Measurements from ENCODE around the gene DUOX1. TPM values are rescaled to one million over a fixed set of nuclear protein-coding genes. Genes with fewer than 3 reads are reported as not detected.

DUOX1 gene
- total RNA-seq, 6 experiments from 2014 or later = 0.06 to 1.4 (median 0.19) TPM; not detected in 3

GRCh38 chr15:45097466-45097865, 32.3 kb upstream of the DUOX1 start:
- intact Hi-C loops (cut with DNase I) = no loop called here
- Histone ChIP-seq H3K36me3 (no peaks in the 10 kb centered on the region), H3K27ac (no peak overlapping the region), H3K4me1 (no peaks in the 10 kb centered on the region), H3K27me3 (no peaks in the 10 kb centered on the region), H3K9me3 (no peaks in the 10 kb centered on the region), H3K4me3 (no peak overlapping the region)
- TF ChIP-seq CTCF (IDR thresholded peaks at IDR 0.05) = no peak
- TF ChIP-seq POLR2A (IDR thresholded peaks at IDR 0.05) = no peak
- ATAC-seq (no peak), DNase-seq (no peak)
- 100% methylated on average over 1 of the region's 7 CpGs for WGBS (ENCODE audit: insufficient coverage, low coverage, low lambda C conversion rate, missing lambda C conversion rate)

GRCh38 chr15:45099549-45100165, 30.1 kb upstream of the DUOX1 start:
- DNase-seq = no peak
- no peaks in the 10 kb centered on the region for H3K4me1 ChIP-seq
- ATAC-seq = no peak

GRCh38 chr15:45100884-45101625, 28.7 kb upstream of the DUOX1 start:
- WGBS (ENCODE audit: insufficient coverage, low coverage, low lambda C conversion rate, missing lambda C conversion rate) = 86% methylated on average over 5 of the region's 7 CpGs
- intact Hi-C loops (cut with DNase I) = no loop called here
- H3K4me1 ChIP-seq = no peaks in the 10 kb centered on the region
- H3K9me3 ChIP-seq = no peaks in the 10 kb centered on the region
- no peak overlapping the region for H3K27ac ChIP-seq
- TF ChIP-seq CTCF (IDR thresholded peaks at IDR 0.05) (no peak), POLR2A (IDR thresholded peaks at IDR 0.05) (no peak)
- no peak for DNase-seq
- H3K36me3 ChIP-seq = no peaks in the 10 kb centered on the region
- H3K27me3 ChIP-seq = no peaks in the 10 kb centered on the region
- H3K4me3 ChIP-seq = no peak overlapping the region
- no peak for ATAC-seq

More at GRCh38 chr15:45099549-45100165, 30.1 kb upstream of the DUOX1 start:
- 92% methylated on average over 6 of the region's 23 CpGs for WGBS (ENCODE audit: insufficient coverage, low coverage, low lambda C conversion rate, missing lambda C conversion rate)
- TF ChIP-seq POLR2A (IDR thresholded peaks at IDR 0.05) (no peak), CTCF (IDR thresholded peaks at IDR 0.05) (no peak)
- no peak overlapping the region for H3K4me3 ChIP-seq
- intact Hi-C loops (cut with DNase I) = no loop called here
- no peaks in the 10 kb centered on the region for H3K9me3 ChIP-seq
- no peaks in the 10 kb centered on the region for H3K36me3 ChIP-seq
- no peaks in the 10 kb centered on the region for H3K27me3 ChIP-seq
- H3K27ac ChIP-seq = no peak overlapping the region

GRCh38 chr15:45101749-45102148, 28.0 kb upstream of the DUOX1 start:
- Histone ChIP-seq H3K36me3 (no peaks in the 10 kb centered on the region), H3K9me3 (no peaks in the 10 kb centered on the region), H3K4me1 (no peaks in the 10 kb centered on the region), H3K27ac (no peak overlapping the region), H3K27me3 (no peaks in the 10 kb centered on the region), H3K4me3 (no peak overlapping the region)
- intact Hi-C loops (cut with DNase I) = no loop called here
- no peak for ATAC-seq
- no peak for DNase-seq
- no peak for TF ChIP-seq CTCF (IDR thresholded peaks at IDR 0.05)
- TF ChIP-seq POLR2A (IDR thresholded peaks at IDR 0.05) = no peak
- 88% methylated on average over 10 of the region's 12 CpGs for WGBS (ENCODE audit: insufficient coverage, low coverage, low lambda C conversion rate, missing lambda C conversion rate)
